ENCODE data around the gene PSG6. TPM values are rescaled to one million over a fixed set of nuclear protein-coding genes. Genes with fewer than 3 reads are reported as not detected.
A peak's percentile ranks its signal among the peaks of the same experiment; 100 is the strongest.

The PSG6 gene
- total and polyA plus RNA-seq, 2 of the 4 experiments (the other 2 are of a cell fraction), result 0.18 TPM; not detected in 1

- no peak within 1 kb of the TSS for H2AK9ac ChIP-seq (replicated peaks; ENCODE audit: low read depth, low read length, poor library complexity)
- H3K9ac ChIP-seq (ENCODE audit: low read depth, low read length), result no peak within 1 kb of the TSS
- H2AFZ ChIP-seq (replicated peaks; ENCODE audit: low read length, poor library complexity), result peak within 1 kb of the TSS; percentile 32
- H3K9me1 ChIP-seq (ENCODE audit: insufficient read depth, low read length), result peaks cover 17% of the 10 kb centered on the region
- intact Hi-C loops (cut with micrococcal nuclease) (no loop called here), dilution Hi-C loops (cut with HindIII; ENCODE audit: low sequenced_read_pairs, unreplicated experiment) (no loop called here), in situ Hi-C loops (cut with MboI; ENCODE audit: low sequenced_read_pairs) (no loop called here)
- H3K79me1 ChIP-seq (ENCODE audit: low read depth in 1 of 2, low read length in 2 of 2), result peaks cover 0 to 3% of the 10 kb centered on the region in 2 experiments; a peak in 1 of 4 replicates
- no peaks in the 10 kb centered on the region for H3K36me3 ChIP-seq (ENCODE audit: control insufficient read depth, insufficient read depth, low read length)
- no peaks in the 10 kb centered on the region for H3K27me3 ChIP-seq (ENCODE audit: control insufficient read depth, insufficient read depth, low read length)
- no peak within 1 kb of the TSS for H3K56ac ChIP-seq (ENCODE audit: extremely low read depth, insufficient read depth, low read length)
- H4K20me1 ChIP-seq (ENCODE audit: insufficient read depth, low read length), result no peaks in the 10 kb centered on the region
- H2BK5ac ChIP-seq (ENCODE audit: low read depth, low read length, poor library complexity, severe bottlenecking), result peak within 1 kb of the TSS; percentile 79
- peaks cover 16% of the 10 kb centered on the region for H3K4me1 ChIP-seq (ENCODE audit: control insufficient read depth, insufficient read depth, low read length)
- no peaks in the 10 kb centered on the region for H3K9me3 ChIP-seq (ENCODE audit: control insufficient read depth, insufficient read depth, low read length)
- H4K8ac ChIP-seq (ENCODE audit: low read depth in 2 of 2, low read length in 2 of 2), result peak within 1 kb of the TSS; percentile 80 to 88
- peak within 1 kb of the TSS; percentile 87; the same call in 1 of the 2 replicates for H3K18ac ChIP-seq (ENCODE audit: low read depth, low read length)
- peak within 1 kb of the TSS; percentile 10; the same call in 1 of the 2 replicates for H3K27ac ChIP-seq (ENCODE audit: insufficient read depth, low read length)
- TF ChIP-seq RCOR1 (IDR thresholded peaks at IDR 0.05; ENCODE audit: insufficient replicate concordance, low read length) (no peak), RFX5 (IDR thresholded peaks at IDR 0.05; ENCODE audit: low read depth, low read length) (no peak), MXI1 (IDR thresholded peaks at IDR 0.05; ENCODE audit: borderline replicate concordance, low read depth, low read length) (no peak)
- H2BK120ac ChIP-seq (ENCODE audit: low read depth, low read length), result peak within 1 kb of the TSS; percentile 99
- peak within 1 kb of the TSS; percentile 99 for H2BK20ac ChIP-seq (ENCODE audit: low read depth, low read length)
- no peak within 1 kb of the TSS for H3K4me2 ChIP-seq (ENCODE audit: low read depth, low read length)
- no peak within 1 kb of the TSS for H3K4me3 ChIP-seq (ENCODE audit: insufficient read depth, low read depth, low read length)
- CTCF ChIA-PET, result no interaction called here
- no TSS peak for BruUV-seq (replicated peaks)
- WGBS, 2 experiments (ENCODE audit: extremely low coverage in 2 of 2, insufficient read length in 1 of 2), result 86% methylated on average over 1 of the region's 2 CpGs; no CpG with 5 or more reads in 1 of the 2 experiments
- no peak for DNase-seq
- H2BK15ac ChIP-seq (ENCODE audit: low read depth, low read length), result peak within 1 kb of the TSS; percentile 98
- peak within 1 kb of the TSS; percentile 96 for H3K4ac ChIP-seq (ENCODE audit: low read depth, low read length)
- H3K14ac ChIP-seq (replicated peaks; ENCODE audit: low read depth, low read length), result peak within 1 kb of the TSS; percentile 43
- H4K91ac ChIP-seq (ENCODE audit: insufficient read depth, low read depth, low read length), result peak within 1 kb of the TSS; percentile 96
- no peak within 1 kb of the TSS for H3K23ac ChIP-seq (ENCODE audit: low read depth, low read length)
- POLR2A ChIA-PET (ENCODE audit: unreplicated experiment), result no interaction called here
- no peak for ATAC-seq (ENCODE audit: low read depth)
- peak within 1 kb of the TSS; percentile 96 for H2AK5ac ChIP-seq (ENCODE audit: low read depth, low read length)
- H4K5ac ChIP-seq (ENCODE audit: low read depth, low read length), result peak within 1 kb of the TSS; percentile 60; the same call in 1 of the 2 replicates
Observed at GRCh38 chr19:42879613-42880012, 38.1 kb downstream of the PSG6 start, which contains the start of gene PSG1. PSG1 (minus strand) TSS chr19:42879713; CDS start chr19:42879581, 132 bp downstream.

All from IMR-90 (cell line).